RPMI8226 (cell line): ENCODE results near the gene AHDC1.
"Not testable (repeated sequence)": the region's sequence is repeated elsewhere in the genome, so short reads cannot be mapped to it uniquely, and the experiment has no call there.

Experiments used
- DNase-seq: peaks from one replicate; pipeline ENCODE4 v3.0.0-alpha.2; 2015

The AHDC1 gene

DNA sequence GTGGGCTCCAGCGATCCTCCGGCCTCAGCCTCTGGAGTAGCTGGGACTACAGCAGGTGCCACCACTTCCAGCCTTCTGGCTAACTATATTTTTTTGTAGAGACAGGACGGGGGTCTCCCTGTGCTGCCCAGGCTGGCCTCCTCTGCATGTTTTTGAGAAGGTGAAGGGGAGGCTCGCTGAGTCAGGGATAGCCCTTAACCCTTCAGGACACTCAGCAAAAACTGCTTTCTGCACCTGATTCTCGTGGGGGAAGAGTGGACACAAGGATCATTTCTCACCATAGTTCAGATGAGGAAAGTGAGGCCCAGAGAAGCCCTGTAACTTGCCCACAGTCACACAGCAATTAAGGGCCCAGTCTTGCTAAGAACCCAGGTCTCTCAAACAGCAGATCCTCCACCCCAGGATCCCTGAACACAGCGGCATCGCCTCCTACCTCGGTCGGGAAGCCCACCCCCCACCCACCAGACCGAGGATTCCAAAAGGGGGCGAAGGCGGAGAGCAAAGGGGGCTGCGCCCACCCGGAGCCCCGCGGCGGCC, 29.8 kb upstream of the AHDC1 start:
- no peak for DNase-seq

DNA sequence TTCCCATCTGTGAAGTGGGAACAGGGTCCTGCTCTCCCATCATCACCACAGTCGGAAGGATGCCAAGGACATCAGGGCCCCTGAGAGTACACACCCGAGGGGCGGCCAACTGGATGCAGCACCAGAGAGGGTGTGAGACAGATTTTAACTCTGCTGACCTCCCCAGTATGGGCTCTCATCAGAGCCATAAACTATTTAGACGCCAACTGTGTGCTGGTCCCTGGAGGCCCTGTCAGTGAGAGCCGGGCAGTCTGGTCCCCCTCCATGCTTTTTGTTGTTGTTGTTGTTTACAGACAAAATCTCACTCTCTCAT, 29.3 kb upstream of the AHDC1 start:
- DNase-seq: no peak

GRCh38 chr1:27632387-27633297, 28.7 kb upstream of the AHDC1 start:
- DNase-seq: peak; percentile 70

- no peak for DNase-seq
These were observed 27.0 kb upstream of the AHDC1 start for GRCh38 chr1:27630859-27631491.

- DNase-seq: no peak
These were observed 24.8 kb upstream of the AHDC1 start for GRCh38 chr1:27628712-27629111.

GRCh38 chr1:27627733-27628132, 23.8 kb upstream of the AHDC1 start:
- not testable (repeated sequence) for DNase-seq

DNA sequence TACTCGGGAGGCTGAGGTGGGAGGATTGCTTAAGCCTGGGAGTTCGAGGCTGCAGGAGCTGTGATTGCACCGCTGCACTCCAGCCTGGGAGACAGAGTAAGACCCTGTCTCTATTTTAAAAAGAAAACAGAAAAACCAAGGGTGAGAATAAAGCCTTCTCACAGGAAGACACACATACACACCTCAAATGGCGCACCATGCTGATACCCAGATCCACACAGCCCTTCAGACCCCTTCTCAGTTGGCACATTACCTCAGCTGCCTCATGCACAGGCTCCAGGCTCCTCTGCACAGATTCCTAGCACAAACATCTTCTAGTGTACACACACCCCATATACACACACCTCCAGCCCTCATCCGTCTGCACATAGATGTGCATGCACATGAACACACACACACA, 23.1 kb upstream of the AHDC1 start:
- DNase-seq: no peak

- DNase-seq: no peak
These were observed 22.3 kb upstream of the AHDC1 start for GRCh38 chr1:27626031-27626935.

DNA sequence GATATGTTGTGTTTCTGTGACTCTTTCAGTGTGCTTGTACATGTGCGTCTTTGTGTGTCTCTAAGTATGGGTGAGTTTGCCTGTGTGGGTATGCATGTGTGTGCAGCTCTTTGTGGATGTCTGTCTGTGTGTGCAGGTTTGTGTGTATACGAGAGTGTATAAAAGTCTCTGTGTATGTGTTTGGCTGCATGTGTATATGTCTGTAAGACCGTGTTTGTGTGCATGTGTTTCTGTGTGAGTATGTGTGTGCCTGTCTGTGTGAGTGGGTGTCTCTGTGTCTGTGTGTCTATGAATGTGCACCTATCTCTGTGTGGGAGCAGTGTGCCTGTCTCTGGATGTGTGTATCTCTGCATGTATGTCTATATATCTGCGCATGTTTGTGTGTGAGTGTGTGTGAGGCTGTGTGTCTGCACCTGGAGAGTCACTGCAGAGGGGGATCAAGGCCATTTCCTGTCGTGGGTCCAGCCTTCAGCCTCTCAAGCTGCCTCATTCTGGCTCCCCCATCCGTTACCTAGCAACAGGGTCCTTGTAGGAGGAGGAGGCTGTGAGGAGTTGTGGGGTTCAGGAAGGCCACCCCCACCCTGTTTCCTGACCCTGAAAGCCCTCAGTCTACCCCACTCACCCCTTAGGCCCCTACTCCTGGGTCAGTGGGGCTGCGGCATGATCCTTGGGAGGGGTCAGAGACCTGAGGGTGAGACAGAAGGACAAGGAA, 20.7 kb upstream of the AHDC1 start:
- DNase-seq: no peak

- no peak for DNase-seq
These were observed 19.6 kb upstream of the AHDC1 start for GRCh38 chr1:27623327-27624212.

GRCh38 chr1:27622828-27623227, 18.9 kb upstream of the AHDC1 start:
- DNase-seq: no peak

GRCh38 chr1:27621051-27621920, 17.3 kb upstream of the AHDC1 start:
- no peak for DNase-seq

DNA sequence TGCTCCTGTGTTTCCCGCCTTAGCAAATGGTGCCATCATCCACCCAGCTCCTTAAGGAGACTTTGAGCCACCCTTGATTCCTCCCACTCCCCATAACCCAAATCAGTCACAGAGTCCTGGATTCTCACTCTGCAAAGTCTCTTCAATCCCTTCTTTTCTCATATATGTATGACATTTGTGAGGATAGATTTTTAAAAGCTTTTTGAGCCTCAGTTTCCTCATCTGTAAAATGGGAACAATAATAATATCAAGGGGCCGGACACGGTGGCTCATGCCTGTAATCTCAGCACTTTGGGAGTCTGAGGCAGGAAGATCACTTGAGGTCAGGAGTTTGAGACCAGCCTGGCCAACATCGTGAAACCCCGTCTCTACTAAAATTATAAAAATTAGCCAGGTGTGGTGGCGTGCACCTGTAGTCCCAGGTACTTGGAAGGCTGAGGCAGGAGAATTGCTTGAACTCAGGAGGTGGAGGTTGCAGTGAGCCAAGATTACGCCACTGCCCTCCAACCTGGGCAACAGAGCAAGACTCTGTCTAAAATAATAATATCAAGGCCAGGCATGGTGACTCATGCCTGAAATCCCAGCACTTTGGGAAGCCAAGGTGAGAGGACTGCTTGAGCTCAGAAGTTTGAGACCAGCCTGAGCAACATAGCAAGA, 16.0 kb upstream of the AHDC1 start:
- not testable (repeated sequence) for DNase-seq

DNA sequence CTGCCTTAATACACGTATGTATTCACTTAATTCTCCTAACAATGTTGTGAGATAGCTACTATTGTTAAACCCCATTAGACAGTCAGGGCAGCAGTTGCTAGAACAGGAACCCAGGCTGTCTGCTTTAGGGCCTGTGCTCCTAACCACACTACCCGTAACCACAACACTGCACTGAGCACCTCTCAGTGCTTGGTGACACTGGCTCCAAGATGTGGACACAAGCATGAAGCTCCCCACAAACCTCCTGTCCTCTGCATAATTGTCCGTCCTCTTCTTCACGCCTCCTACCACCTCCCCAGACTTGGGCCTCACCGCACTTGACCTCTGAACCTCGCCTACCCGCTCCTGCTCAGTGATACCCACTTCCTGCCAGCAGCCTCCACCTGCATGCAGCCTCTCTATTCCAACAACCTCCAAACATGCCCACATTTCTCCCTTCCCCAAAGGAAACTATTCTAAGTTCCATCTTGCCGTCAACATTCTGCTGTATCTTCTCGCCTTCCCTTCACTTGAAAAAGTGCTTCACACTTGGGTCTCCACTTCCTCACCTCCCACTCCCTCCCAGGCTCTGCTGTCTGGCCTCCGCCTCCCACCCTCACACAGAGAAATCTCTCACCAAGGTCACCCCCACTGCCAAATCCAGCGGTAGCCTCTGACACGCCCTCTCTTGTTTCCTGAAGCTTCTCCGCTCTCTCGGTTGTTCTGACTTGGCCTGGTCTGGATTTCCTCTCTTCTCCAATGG, 14.6 kb upstream of the AHDC1 start:
- DNase-seq: no peak

DNA sequence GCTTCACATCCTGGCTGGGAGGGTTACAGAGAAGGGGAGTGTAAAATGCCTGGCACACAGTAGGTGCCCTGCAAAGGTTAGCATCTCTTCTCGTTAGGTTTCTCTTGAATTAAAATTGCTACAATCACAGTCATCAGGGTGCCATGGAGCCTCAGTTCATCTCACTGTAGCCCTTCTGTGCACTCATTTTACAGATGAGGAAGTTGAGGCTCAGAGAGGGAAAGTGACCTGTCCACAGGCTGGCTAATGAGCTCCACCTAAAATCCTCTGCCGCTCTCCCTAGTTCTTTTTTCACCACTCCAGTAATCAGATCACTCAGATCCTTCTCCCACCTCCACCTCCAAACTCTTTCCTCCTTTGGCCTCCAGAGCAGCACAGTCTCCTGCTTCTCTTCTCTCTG, 13.5 kb upstream of the AHDC1 start:
- DNase-seq: no peak

DNA sequence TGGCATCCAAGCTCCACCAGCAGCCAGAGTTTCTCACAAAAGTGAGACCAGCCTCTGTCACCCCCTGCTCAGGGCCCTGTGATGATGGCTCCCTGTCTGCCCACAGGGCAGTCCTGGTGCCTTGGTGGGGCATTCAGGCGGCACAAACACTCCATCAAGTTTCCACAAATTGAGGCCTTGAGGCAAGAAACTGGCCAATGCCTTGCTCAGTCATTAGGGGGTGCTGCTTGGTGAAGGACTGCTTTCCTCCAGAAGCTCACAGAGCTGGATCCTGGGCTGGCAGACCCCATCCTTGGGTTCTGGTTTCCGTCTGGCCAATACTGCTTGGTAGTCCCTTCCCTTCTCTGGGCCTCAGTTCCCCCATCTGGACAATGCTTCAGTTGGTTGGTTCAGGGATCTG, 12.5 kb upstream of the AHDC1 start:
- DNase-seq: no peak

- DNase-seq: no peak
These were observed 11.6 kb upstream of the AHDC1 start for GRCh38 chr1:27615346-27616192.
